Measurements from ENCODE around the gene ZBTB7C. TPM values are rescaled to one million over a fixed set of nuclear protein-coding genes. Genes with fewer than 3 reads are reported as not detected.

Gene ZBTB7C
- total RNA-seq, 2 donors from 2014 or later: 1.3 to 2.3 TPM

GRCh38 chr18:47992266-47992665, 416.9 kb downstream of the ZBTB7C start:
- DNase-seq: no peak
- WGBS, 2 donors: 77 to 80% methylated on average over 4 of the region's 4 CpGs
- Histone ChIP-seq H3K4me1 (no peaks in the 10 kb centered on the region), H3K27ac (no peak overlapping the region), H3K27me3 (no peaks in the 10 kb centered on the region), H3K9me3 (peaks cover 0 to 2% (median 0%) of the 10 kb centered on the region in 3 donors), H3K36me3 (replicated peaks in 1 of 2; ENCODE audit: insufficient read depth in 1 of 2, low read depth in 2 of 2) (no peaks in the 10 kb centered on the region), H3K4me3 (no peak overlapping the region)
- ATAC-seq: no peak
- TF ChIP-seq CTCF (IDR thresholded peaks at IDR 0.05): no peak
- TF ChIP-seq POLR2A (IDR thresholded peaks at IDR 0.05): no peak
- intact Hi-C loops (cut with DNase I): no loop called here

GRCh38 chr18:47990981-47991380, 418.2 kb downstream of the ZBTB7C start:
- H3K36me3 ChIP-seq (replicated peaks in 1 of 2; ENCODE audit: insufficient read depth in 1 of 2, low read depth in 2 of 2): no peaks in the 10 kb centered on the region
- no peak overlapping the region for H3K27ac ChIP-seq
- H3K4me1 ChIP-seq: no peaks in the 10 kb centered on the region
- intact Hi-C loops (cut with DNase I): no loop called here
- no peak for DNase-seq
- TF ChIP-seq POLR2A (IDR thresholded peaks at IDR 0.05): no peak
- TF ChIP-seq CTCF (IDR thresholded peaks at IDR 0.05): no peak
- WGBS, 2 donors: 73 to 77% methylated on average over 5 of the region's 5 CpGs
- no peak overlapping the region for H3K4me3 ChIP-seq
- H3K9me3 ChIP-seq: no peaks in the 10 kb centered on the region
- H3K27me3 ChIP-seq: no peaks in the 10 kb centered on the region
- no peak for ATAC-seq

- no peaks in the 10 kb centered on the region for H3K9me3 ChIP-seq
- TF ChIP-seq CTCF (IDR thresholded peaks at IDR 0.05): no peak
- TF ChIP-seq POLR2A (IDR thresholded peaks at IDR 0.05): no peak
- ATAC-seq: no peak
- H3K27ac ChIP-seq: no peak overlapping the region
- WGBS, 2 donors: 51 to 63% methylated on average over 3 of the region's 3 CpGs
- no peaks in the 10 kb centered on the region for H3K4me1 ChIP-seq
- intact Hi-C loops (cut with DNase I): no loop called here
- H3K36me3 ChIP-seq (replicated peaks in 1 of 2; ENCODE audit: insufficient read depth in 1 of 2, low read depth in 2 of 2): no peaks in the 10 kb centered on the region
- no peak overlapping the region for H3K4me3 ChIP-seq
- H3K27me3 ChIP-seq: no peaks in the 10 kb centered on the region
- no peak for DNase-seq
Observed at GRCh38 chr18:47987388-47987699, 421.8 kb downstream of the ZBTB7C start.

GRCh38 chr18:47986620-47987387, 422.4 kb downstream of the ZBTB7C start:
- ATAC-seq (no peak), DNase-seq (no peak)
- TF ChIP-seq CTCF (IDR thresholded peaks at IDR 0.05) (no peak), POLR2A (IDR thresholded peaks at IDR 0.05) (no peak)
- H3K27ac ChIP-seq: no peak overlapping the region
- intact Hi-C loops (cut with DNase I): no loop called here
- no peaks in the 10 kb centered on the region for H3K4me1 ChIP-seq
- H3K4me3 ChIP-seq: no peak overlapping the region
- no peaks in the 10 kb centered on the region for H3K27me3 ChIP-seq
- WGBS, 2 donors: 78 to 83% methylated on average over 5 of the region's 5 CpGs
- no peaks in the 10 kb centered on the region for H3K36me3 ChIP-seq (replicated peaks in 1 of 2; ENCODE audit: insufficient read depth in 1 of 2, low read depth in 2 of 2)
- no peaks in the 10 kb centered on the region for H3K9me3 ChIP-seq

GRCh38 chr18:47985866-47986265, 423.3 kb downstream of the ZBTB7C start:
- Histone ChIP-seq H3K4me3 (no peak overlapping the region), H3K36me3 (replicated peaks in 1 of 2; ENCODE audit: insufficient read depth in 1 of 2, low read depth in 2 of 2) (no peaks in the 10 kb centered on the region), H3K27ac (no peak overlapping the region), H3K4me1 (no peaks in the 10 kb centered on the region), H3K9me3 (no peaks in the 10 kb centered on the region), H3K27me3 (no peaks in the 10 kb centered on the region)
- TF ChIP-seq CTCF (IDR thresholded peaks at IDR 0.05): no peak
- TF ChIP-seq POLR2A (IDR thresholded peaks at IDR 0.05): no peak
- DNase-seq (peak in 1 of 4 donors; percentile 32), ATAC-seq (no peak)
- intact Hi-C loops (cut with DNase I): no loop called here
- WGBS, 2 donors: 71 to 86% methylated on average over 7 of the region's 7 CpGs

Data from body of pancreas (tissue), 4 donors.